ENCODE measurements around the gene P4HA3.

P4HA3 gene

DNA sequence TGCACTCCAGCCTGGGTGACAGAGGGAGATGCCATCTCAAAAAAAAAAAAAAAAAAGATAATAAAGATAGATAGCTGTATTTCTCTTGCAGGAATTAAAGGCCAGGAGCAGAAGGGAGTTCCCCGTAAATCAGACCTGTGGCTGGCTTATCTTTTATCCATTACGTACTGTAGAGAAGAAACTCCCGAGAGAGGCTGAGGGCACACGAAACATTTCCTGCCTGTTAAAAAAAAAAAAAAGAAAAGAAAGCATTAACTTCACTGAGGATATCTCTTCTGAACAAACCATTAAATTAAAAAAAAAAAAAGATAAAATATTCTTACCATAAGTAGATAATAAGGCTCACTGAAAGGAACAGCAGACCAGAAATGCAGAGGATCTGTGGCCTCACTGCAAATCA, 22.5 kb downstream of the P4HA3 start:
- no peaks in the 10 kb centered on the region for H3K27me3 ChIP-seq (ENCODE audit: low read length)
- no peak overlapping the region for H3K9ac ChIP-seq (ENCODE audit: low read length)
- H3K79me2 ChIP-seq (ENCODE audit: insufficient read depth, low read length): no peaks in the 10 kb centered on the region
- H3K9me2 ChIP-seq (replicated peaks; ENCODE audit: insufficient read depth, low read length): no peaks in the 10 kb centered on the region
- TF ChIP-seq, protein P1, sequence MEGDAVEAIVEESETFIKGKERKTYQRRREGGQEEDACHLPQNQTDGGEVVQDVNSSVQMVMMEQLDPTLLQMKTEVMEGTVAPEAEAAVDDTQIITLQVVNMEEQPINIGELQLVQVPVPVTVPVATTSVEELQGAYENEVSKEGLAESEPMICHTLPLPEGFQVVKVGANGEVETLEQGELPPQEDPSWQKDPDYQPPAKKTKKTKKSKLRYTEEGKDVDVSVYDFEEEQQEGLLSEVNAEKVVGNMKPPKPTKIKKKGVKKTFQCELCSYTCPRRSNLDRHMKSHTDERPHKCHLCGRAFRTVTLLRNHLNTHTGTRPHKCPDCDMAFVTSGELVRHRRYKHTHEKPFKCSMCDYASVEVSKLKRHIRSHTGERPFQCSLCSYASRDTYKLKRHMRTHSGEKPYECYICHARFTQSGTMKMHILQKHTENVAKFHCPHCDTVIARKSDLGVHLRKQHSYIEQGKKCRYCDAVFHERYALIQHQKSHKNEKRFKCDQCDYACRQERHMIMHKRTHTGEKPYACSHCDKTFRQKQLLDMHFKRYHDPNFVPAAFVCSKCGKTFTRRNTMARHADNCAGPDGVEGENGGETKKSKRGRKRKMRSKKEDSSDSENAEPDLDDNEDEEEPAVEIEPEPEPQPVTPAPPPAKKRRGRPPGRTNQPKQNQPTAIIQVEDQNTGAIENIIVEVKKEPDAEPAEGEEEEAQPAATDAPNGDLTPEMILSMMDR (IDR thresholded peaks at IDR 0.05; ENCODE audit: insufficient read depth, low read length, poor library complexity, severe bottlenecking): no peak
- TF ChIP-seq EZH2phosphoT487 (conservative IDR thresholded peaks at IDR 0.05; ENCODE audit: low read length): no peak
- no peak overlapping the region for H2AFZ ChIP-seq (ENCODE audit: low read depth, low read length, severe bottlenecking)
- H4K20me1 ChIP-seq (ENCODE audit: low read depth, low read length): no peaks in the 10 kb centered on the region
- H3K9me3 ChIP-seq (ENCODE audit: insufficient read depth, low read length): no peaks in the 10 kb centered on the region
- H3K27ac ChIP-seq (ENCODE audit: low read depth, low read length): no peak overlapping the region
- no peak overlapping the region for H3K4me2 ChIP-seq (ENCODE audit: low read depth, low read length, poor library complexity, severe bottlenecking)
- no peaks in the 10 kb centered on the region for H3F3A ChIP-seq (ENCODE audit: insufficient read depth)
- no peaks in the 10 kb centered on the region for H3K36me3 ChIP-seq (ENCODE audit: low read length)
- H3K4me3 ChIP-seq (ENCODE audit: insufficient read depth, low read length, poor library complexity, severe bottlenecking): no peak overlapping the region

DNA sequence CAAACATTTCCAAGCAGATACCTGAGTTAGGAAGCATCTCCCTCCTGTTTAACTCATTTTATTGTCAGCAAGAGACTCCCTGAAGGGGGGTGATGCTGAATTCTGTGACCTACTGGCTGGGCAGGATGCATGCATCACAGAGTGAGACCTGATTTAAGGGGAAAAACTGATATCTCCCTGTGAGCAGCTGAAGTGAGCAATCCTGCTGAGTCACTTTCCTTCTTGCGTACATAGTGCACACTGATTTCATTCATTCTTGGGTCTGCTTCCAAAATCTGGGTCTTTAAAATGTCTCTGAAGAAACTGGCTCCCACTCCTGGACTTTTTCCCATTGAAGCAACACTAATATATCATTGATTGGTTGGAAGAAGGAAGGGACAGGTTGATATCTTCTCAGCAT, 23.3 kb downstream of the P4HA3 start:
- Histone ChIP-seq H3K9me2 (replicated peaks; ENCODE audit: insufficient read depth, low read length) (no peaks in the 10 kb centered on the region), H3K4me3 (ENCODE audit: insufficient read depth, low read length, poor library complexity, severe bottlenecking) (no peak overlapping the region), H3K9ac (ENCODE audit: low read length) (no peak overlapping the region), H3K9me3 (ENCODE audit: insufficient read depth, low read length) (no peaks in the 10 kb centered on the region), H3K27me3 (ENCODE audit: low read length) (no peaks in the 10 kb centered on the region), H2AFZ (ENCODE audit: low read depth, low read length, severe bottlenecking) (no peak overlapping the region), H3F3A (ENCODE audit: insufficient read depth) (no peaks in the 10 kb centered on the region), H3K36me3 (ENCODE audit: low read length) (no peaks in the 10 kb centered on the region), H3K27ac (ENCODE audit: low read depth, low read length) (no peak overlapping the region), H3K79me2 (ENCODE audit: insufficient read depth, low read length) (no peaks in the 10 kb centered on the region), H3K4me2 (ENCODE audit: low read depth, low read length, poor library complexity, severe bottlenecking) (no peak overlapping the region), H4K20me1 (ENCODE audit: low read depth, low read length) (no peaks in the 10 kb centered on the region)
- no peak for TF ChIP-seq EZH2phosphoT487 (conservative IDR thresholded peaks at IDR 0.05; ENCODE audit: low read length)
- TF ChIP-seq, protein P1 (IDR thresholded peaks at IDR 0.05; ENCODE audit: insufficient read depth, low read length, poor library complexity, severe bottlenecking): no peak

DNA sequence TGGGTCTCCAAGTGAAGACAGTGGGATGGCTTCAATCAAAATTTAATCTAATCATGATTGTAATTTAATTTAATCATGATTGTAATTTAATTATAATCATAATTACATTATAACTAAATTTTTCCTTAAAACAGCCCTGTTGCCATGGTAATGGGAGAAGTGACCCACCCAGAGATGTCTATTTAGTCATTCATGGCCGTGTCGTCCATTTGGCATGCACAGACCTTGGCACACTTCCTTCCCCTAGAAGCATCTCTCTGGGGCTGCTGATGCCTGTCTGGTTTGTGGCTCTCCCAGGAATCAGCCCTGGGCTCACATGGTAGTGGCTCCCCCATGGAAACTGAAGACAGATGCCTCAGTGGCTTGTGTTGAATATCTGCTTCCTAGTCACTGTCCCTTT, 27.0 kb downstream of the P4HA3 start:
- TF ChIP-seq, protein P1 (IDR thresholded peaks at IDR 0.05; ENCODE audit: insufficient read depth, low read length, poor library complexity, severe bottlenecking): no peak
- TF ChIP-seq EZH2phosphoT487 (conservative IDR thresholded peaks at IDR 0.05; ENCODE audit: low read length): no peak
- Histone ChIP-seq H3K36me3 (ENCODE audit: low read length) (no peaks in the 10 kb centered on the region), H3K27ac (ENCODE audit: low read depth, low read length) (no peak overlapping the region)

More for the DNA sequence above, 27.0 kb downstream of the P4HA3 start:
- Histone ChIP-seq H3K9ac (ENCODE audit: low read length) (no peak overlapping the region), H3K4me3 (ENCODE audit: insufficient read depth, low read length, poor library complexity, severe bottlenecking) (no peak overlapping the region), H3K79me2 (ENCODE audit: insufficient read depth, low read length) (no peaks in the 10 kb centered on the region), H3K4me2 (ENCODE audit: low read depth, low read length, poor library complexity, severe bottlenecking) (no peak overlapping the region), H3K9me3 (ENCODE audit: insufficient read depth, low read length) (no peaks in the 10 kb centered on the region), H3F3A (ENCODE audit: insufficient read depth) (no peaks in the 10 kb centered on the region), H3K9me2 (replicated peaks; ENCODE audit: insufficient read depth, low read length) (no peaks in the 10 kb centered on the region), H4K20me1 (ENCODE audit: low read depth, low read length) (no peaks in the 10 kb centered on the region), H3K27me3 (ENCODE audit: low read length) (no peaks in the 10 kb centered on the region), H2AFZ (ENCODE audit: low read depth, low read length, severe bottlenecking) (no peak overlapping the region)
